ENCODE results near the gene SCUBE1. TPM values are rescaled to one million over a fixed set of nuclear protein-coding genes. Genes with fewer than 3 reads are reported as not detected.

The SCUBE1 gene
- not detected for polyA plus RNA-seq (2013, experiment 1 of 2; ENCODE audit: insufficient read length)
- polyA plus RNA-seq (2013, experiment 2 of 2; ENCODE audit: insufficient read length) = 0.01 TPM

DNA sequence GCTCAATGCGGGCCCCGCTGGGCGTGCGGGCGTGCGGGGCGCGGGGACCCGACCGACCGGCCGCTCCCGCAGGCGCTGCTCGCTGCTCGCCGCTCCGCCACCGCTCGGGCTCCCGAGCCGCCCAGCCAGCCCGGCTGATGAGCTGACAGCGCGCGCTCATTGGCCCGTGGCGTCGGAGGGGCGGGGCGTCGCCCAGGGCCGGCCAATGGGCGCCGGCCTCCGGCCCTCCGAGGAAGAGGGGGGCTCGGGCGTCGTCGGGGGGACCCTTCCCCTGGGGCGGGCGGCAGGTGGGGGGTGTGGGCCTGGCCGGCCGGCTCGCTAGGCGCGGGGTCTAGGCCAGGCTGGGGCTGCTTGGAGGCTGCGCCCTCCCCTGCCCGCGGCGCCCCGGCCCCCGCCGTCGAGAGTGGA lies at the start of gene SCUBE1:
SCUBE1 (minus strand) TSS at position 111 of the 408 bp plus-strand sequence. CDS start 111 bp downstream, outside the sequence.
- peak; percentile 17 for DNase-seq

DNA sequence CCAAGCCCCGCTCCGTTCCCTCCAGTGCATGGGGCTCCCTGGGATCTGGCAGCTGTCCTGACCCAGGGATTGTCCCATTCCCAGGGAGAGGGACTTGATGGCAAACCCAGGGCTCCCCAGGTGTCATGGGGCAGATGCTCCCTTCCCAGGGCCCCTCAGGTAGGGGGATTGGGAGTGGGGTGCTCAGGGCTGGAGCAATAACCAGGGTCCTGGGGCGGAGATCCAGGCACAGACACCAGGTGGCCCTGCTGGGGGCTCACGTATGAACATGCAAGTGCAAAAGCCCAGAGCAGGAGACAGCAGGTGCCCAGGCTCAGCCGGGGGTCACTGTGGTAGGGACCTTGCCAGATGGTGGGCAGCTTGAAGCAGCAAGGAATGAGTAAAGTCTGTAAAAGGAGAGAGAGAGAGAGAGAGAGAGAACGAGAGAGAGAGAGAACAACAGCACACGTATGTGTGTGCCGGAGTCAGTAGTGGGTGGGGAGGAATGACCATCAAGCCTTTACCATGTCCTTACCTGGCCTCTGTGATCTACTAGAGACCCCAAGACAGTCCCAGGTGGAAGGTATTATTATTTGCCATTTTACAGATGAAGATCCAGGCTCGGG lies 49.3 kb upstream of the SCUBE1 start:
- no peak for DNase-seq

DNA sequence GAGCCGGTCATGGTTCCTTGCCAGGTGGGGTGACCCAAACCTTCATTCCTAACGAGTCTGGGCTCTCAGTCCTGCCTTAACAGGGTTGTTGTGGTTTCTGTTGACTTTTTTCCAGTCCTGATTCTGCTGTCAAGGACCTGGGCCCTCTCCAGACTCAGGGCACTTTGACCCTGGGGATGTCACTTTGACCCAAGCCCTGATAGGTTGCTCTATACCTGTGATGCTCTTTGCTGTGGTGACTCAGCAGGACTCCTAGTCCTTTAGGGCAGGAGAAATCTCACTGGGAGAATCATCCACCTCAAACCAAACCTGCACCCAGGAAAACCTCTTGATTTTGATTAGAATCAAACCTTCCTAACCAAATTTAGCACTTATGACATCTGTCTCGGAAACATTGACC lies 48.1 kb upstream of the SCUBE1 start:
- no peak for DNase-seq

DNA sequence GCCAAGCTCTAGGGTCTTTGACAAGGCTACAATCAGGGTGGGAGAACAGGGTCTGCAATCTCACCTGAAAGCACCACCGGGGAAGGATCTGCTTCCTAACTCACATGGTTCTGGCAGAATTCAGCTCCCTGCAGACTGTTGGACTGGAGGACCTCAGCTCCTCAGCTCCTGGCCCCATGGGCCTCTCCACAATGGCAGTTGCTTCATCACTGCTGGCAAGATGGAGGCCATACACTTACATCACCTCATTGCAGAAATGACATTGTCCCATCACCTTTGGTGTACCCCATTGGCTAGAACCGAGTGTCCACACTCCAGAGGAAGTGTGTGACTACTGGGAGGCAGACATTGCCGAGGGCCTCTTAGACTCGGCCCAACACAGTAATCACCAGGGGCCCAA lies 47.7 kb upstream of the SCUBE1 start:
- no peak for DNase-seq

DNA sequence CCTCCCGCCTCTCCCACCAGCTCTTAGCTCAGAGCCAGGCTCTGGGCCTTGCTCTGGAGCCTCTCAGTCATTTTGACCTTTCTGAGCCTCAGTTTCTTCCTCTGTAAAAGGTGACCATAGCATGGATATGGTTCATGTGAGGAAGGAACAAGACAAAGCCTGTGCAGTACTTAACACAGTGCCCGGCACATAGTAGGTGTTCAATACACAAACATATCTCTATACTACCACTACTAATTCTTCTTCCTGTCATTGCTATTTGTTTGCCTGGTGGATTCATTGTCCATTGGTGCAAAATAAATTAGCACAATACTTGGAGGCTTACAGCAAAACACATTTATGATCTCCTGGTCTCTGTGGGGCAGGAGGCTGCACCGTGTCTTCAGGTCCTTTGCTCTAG lies 47.0 kb upstream of the SCUBE1 start:
- no peak for DNase-seq

DNA sequence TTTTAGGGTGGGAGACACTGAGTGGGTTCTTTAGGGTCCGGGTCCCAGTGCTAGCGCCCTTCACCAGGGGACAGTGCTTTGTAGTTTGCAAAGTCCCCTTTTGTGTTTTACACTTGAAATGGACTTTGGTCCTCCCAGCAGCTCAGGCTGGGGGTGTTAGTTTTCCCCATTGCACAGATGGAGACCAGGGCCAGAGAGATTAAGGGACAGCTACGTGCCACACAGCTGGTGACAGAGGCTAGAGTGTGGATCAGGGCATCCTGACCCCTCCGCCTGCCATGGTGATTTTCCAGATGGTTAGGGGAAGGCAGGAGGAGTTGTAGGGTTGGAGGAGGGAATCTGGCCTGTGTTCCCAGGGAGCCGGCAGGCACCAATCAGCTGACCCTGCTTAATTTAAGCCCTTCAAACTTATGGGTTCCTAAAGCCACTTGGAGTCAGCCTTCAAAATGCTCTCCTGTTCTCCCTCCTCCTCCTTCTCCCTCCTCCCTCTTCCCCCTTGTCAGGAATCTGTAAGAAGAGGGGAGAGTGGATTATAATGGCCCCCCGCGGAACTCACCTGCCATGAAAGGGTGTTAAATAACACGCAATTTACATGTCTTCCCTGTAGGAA lies 46.2 kb upstream of the SCUBE1 start:
- no peak for DNase-seq

DNA sequence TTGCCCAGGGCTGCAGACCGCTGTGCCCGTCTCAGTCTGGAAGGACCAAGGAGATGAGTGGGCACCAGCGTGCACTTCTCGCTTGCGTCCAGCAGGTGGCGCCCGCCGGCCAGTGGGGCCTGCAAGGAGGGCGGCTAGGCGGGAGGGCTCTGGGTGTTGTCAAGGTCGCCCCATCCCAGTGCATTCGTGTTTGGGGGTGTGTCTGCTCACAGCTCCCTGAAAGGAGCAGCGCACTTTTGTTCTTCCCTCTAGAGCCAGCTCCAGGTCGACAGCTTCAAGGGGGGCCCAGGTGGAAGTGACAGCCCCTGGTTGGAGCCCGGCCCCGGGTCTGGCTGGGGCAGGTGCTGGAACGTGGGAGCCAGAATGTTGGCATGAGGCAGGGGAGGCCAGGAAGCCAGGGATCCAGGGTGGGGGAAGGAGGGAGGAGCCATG lies 45.3 kb upstream of the SCUBE1 start:
- DNase-seq = peak; percentile 38

DNA sequence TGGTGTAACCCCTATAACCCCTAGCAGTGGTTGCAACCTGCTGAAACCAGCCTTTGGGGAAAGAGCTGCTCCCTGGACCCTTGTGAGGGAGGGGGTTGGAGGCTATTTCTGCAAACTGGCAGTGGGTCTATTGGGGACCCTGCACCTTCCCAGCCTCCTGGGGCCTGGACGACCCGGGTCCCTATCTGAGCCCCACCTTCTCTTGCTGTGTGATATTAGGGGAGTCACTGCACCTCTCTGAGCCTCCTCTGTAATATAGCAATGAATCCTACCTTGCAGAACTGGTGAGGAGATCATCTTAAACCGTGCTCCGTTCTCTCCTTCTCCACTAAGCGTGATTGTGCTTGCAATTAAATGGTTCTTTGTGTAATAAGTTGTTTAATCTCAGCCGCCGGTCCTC lies 44.6 kb upstream of the SCUBE1 start:
- DNase-seq = no peak

DNA sequence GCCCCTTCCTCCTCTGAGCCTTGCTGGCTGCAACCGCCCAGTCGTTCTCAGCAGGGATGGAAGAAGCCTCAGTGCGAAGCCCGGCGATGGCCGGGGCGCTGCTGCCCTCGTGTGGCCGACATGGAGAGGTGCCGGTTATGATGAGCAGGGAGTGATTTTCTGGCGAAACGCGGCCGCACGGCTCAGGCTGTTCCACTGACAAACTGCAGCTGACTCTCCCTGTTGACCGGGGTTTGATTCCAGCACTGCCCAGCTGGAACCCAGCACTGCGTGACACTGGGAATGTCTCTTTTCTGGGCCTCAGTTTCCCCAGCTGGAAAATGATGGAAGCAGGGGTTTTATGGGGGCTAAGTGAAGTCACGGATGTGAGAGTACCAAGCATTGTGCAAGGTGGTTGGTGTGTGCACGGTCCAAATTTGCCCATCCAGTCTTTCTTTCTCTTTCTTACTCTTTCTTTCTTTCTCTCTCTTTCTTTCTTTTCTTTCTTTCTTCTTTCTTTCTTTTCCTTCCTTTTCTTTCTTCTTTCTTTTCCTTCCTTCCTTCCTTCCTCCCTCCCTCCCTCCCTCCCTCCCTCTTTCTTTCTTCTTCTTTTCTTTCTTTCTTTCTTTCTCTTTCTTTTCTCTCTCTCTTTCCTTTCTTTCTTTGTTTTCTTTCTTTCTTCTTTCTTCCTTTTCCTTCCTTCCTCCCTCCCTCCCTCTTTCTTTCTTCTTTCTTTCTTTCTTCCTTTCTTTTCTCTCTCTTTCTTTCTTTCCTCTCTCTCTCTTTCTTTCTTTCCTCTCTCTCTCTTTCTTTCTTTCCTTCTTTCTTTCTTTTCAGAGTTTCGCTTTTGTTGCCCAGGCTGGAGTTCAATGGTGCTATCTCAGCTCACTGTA lies 42.8 kb upstream of the SCUBE1 start:
- DNase-seq = peak; percentile 63

DNA sequence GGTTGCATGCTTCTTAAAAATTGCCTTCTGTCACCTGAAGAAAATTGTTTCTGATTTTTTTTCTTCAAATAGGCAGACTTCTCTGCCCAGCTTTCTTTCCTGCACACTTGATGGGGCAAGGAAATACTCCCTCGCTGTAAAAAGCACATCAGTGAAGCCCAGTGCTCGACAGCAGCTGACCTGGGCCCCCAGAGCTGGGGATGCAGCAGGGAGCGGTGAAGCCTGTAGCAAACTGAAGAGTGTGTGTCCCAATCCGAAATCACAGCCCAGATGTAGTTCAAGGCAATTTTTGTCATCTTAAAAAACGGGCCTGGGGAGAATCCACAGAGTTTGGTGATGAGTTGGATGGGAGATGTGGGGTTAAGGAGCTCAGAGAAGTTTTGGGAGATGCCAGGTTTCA lies 41.7 kb upstream of the SCUBE1 start:
- no peak for DNase-seq

DNA sequence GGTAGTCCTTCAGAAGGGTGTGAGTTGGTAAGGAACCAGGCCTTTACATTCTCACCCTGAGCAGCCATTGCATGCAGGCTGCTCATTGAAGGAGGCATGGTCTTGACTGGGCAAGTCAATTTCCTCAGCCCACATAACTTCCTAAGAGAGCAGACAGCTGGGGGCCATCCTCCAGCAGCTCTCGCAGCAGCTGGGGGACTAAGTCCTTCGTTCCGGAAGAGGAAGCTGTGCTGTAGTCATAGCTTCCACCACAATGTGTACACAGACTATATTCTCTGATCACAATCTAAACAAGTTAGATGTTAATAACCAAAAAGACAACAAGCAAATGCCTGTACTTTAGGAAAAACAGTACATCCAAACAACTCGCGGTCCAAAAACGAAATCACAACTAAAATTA lies 38.5 kb upstream of the SCUBE1 start:
- no peak for DNase-seq

DNA sequence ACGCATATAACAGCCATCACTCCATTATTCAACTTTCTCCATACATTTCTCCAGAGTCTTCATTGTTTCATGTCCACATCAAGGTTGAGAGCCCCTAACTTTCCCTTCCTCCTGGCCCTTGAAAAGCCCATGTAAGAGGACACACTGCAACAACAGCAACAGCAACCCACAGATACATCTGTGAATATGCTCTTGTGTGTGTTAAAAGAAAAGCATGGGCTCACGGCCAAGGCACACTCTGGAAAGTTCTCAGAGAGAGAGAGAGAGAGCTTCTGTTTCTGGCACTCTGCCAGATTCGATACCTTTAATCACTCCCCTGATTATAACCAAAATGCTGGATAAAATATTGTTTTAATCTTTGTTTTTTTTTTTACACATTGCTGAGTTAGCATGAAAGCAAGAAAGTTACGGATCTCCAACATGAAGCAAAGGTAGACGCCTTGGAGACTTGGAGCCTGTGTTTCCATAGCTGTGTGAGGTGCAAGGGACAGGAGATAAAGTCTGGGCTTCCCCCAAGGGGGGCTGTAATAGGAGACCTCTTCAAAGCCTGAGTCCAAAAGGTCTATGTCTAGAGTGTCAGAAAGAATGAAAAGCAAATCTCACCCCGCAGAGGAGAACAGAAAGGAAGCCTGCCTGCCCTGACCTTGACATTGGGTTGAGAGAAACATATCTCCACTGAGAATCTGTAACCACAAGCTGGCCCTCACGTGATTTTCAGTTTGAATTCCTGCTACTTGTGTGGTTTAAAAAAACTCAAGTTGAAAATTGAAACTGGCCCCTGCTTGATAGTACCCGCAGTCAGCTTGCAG lies 34.9 kb upstream of the SCUBE1 start:
- DNase-seq = peak; percentile 4

DNA sequence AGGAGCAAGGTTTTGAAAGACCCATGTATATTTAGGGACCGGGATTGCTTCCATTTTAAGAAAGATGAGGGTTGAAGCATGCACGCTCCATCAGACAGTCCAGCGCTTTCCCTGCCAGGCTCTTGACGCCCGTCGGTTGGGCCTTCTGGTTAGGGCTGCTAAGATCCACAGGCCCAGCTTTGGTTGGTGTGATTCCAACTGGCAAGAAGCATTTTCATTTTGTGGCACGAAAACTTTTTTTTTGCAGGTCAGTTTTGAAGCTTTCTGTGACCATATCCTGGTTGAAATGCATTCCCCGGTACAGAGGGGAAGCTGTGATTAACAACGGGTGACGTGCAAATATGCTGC lies 34.4 kb upstream of the SCUBE1 start:
- DNase-seq = peak; percentile 49

DNA sequence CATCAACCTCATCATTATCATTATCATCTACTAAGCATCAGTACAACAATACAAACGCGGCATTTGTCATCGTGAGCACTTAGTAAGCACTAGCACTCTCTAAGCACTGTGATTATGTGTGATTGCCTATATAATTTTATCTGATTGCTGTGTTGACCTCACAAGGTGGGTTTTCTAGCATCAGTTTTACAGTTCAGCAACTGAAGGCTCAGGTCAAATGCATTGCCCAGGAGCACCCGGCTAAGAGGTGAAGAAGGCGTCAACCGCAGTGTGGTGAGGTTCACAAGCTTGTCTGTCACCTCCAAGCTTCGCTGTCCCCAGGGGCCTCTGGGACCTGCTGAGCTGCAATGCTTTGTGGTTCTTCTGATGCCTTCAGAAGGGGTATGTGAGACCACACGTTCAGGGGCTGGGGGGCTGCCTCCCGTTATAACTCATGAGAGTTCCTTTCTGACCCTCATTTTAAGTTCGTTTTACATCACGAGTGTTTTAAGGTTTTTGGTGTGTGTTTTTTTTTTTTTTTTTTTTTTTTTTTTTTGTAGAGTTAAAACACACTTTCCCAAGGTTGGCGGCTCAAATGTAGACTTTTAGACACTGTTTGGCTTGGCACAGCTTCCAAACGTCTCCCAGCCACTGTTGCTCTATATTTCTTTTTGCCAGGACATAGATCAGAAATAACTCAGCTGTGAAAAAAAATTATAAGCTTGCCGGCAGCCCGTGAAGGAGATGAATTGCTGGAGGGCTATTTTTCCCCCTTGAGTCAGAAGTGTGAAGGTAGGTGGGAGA lies 33.8 kb upstream of the SCUBE1 start:
- peak; percentile 12 for DNase-seq

DNA sequence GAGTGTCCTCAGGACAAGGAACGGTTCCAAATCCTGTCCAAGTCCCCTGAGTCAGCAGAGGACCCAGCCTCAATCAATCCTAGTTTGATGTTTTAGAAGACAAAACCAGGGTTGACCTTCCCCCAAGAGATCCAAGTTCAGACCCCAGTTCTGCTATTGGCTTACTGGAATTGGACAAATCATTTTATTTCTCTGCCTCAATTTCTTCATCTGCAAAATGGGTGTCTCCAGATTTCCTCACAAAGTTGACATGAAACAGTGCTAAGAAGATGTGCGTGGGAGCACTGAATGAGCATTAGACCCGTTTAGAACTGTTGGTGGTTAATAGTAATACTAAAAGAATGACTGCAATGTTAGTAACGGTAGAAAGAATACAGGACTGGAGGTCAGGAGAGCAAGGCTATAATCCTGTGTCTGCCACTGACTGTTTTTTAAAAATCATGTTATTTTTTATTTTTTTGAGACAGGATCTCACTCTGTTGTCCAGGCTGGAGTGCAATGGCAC lies 32.8 kb upstream of the SCUBE1 start:
- DNase-seq = peak; percentile 51

DNA sequence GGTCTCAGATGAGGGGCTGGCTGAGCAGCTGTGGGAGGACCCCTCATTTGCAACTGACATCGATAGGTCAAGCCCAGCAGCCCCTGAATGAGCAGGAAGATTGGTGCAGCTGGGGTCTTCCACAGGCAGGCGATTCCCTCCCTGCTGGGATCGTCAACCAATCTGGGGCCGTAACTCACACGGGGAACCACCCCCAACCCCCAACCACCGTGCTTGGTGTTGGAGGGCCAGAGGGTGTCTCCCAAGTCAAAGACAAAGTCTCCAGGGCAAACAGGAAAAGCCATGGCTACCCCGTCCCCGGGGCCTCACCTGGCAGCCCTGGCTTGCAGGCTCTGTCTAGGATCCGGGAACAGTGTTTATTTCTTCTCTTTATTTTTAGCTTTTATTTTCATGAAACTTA lies 26.9 kb upstream of the SCUBE1 start:
- no peak for DNase-seq

DNA sequence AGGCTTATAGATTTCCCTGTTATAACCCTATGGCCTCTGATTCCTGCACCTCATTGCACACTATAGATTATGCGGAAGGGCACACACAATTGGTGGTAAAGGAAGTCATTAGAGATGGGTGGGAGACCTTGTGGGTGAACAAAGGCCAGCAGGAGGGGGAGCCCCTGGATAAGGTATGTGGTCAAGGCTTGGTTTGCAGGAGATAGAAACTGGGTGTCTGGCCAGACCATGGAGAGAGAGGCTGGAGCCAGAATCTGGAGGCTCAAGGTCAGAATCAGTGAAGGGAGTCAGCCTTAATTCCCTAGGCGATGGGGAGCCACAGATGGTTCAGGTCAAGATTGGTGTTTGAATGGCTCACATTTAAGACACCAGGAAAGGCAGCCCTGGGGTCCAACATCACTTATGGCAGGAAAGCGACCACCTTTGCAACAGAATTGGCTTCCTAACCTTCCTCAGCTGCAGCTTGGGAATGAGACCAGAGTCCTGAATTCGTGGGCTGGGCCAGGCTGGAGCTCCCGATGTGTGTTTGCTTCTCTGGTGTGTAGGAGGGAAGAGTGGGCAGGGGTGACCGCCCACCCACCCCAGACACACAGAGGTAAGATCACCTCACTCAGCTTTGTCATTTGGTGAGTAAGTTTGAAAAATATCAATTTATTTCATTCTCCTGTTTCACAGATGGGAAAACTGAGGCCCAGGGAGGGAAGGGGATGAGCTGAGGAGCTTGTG lies 22.7 kb upstream of the SCUBE1 start:
- DNase-seq = no peak

DNA sequence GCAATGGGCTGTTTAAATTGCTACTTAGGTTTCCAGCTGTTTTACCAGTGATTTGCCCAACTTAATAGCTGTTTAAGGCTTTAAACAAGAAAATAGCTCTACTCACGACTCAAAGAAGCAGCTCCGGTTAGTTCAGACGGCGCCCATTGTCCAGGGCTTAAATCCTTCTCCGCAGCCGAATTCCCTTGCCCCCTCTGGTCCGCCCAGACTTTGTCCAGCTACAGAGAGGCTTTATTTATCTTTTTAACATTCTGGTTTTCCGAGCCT lies 20.9 kb upstream of the SCUBE1 start:
- no peak for DNase-seq

DNA sequence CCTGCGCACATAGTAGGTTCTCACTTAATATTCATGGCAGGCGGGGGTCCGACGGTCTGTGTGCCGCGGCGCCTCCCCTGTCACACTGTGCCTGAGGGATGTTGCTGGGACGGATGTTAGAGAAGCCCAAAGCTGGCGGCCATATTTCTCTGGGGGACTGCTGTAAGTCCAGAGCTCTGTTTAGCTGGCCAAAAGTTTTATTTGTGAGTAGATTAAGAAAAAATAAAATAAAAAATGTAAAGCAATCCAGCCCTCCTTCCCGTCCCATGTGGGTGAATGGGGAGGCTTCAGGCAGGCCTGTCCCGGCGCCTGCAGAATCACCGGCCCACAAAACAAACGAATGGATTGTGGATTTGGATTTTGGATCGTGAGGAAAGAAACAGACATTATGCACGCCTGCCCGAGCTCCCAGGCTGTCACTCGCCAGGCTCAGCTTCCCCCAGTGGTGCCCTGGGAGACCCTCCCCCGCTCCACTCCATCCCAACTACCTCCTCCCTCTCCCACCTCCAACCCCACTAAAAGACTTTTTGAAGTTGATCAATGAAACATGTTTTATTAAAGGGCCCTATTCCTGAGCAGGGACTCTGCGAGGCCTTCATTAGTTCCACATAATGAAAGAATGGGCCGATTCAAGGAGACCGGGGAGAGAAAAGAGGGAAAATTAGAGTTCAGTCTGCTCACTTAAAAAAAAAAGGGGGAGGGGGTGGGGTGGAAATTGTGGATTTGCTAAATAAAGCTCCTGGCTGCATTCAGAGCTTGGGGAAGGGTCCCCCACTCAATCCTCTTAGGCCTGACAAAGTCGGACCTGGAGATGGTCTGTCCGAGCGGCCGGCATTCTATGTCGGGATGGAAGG lies 20.4 kb upstream of the SCUBE1 start:
- no peak for DNase-seq

DNA sequence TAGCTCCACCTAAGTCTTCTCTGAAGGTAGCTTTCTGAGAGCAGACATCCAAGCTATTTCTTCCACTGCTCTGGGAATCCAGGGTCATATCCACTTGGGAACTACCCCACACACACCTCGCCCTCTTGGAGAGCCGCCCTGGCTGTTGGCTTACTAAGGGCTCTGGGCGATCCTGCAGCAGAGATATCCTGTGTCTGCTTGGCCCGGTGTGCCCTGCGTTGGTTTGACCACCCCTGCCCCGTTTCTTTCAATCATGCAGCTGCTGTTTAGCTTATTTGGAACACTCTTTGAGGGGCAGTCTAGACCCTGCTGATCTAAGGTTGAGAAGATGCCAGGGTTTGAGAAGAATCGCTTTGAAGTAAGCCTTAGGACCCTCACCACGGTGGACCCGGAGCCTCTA lies 17.4 kb upstream of the SCUBE1 start:
- DNase-seq = no peak

Data from fibroblast of skin of abdomen (primary cell).